Loucy (cell line): Measurements from ENCODE around the gene CEBPB.

Experiments used
- H2AFZ ChIP-seq: fragments of 200-600 bp; sonication (generic); 2 replicates; pipeline ENCODE4 v1.6.0; 2016; ENCODE audit warnings: antibody characterized with exemption, mild to moderate bottlenecking, low read length, moderate library complexity
- H3F3A ChIP-seq: fragments of 200-600 bp; 2 replicates; pipeline ENCODE4 v1.6.0; 2016; ENCODE audit warnings: antibody characterized with exemption, low read depth, mild to moderate bottlenecking
- H3K27me3 ChIP-seq: fragments of 200-600 bp; sonication (generic); 2 replicates; pipeline ENCODE4 v1.6.1; 2014; ENCODE audit warnings: low read length, mild to moderate bottlenecking; ENCODE audit not compliant: insufficient read depth, poor library complexity, severe bottlenecking
- H3K36me3 ChIP-seq: fragments of 200-600 bp; sonication (generic); 2 replicates; pipeline ENCODE4 v1.6.1; 2016; ENCODE audit warnings: low read length; ENCODE audit not compliant: insufficient read depth
- H3K4me1 ChIP-seq: fragments of 200-600 bp; sonication (generic); 2 replicates; pipeline ENCODE4 v1.5.1; 2014; ENCODE audit warnings: low read length, mild to moderate bottlenecking; ENCODE audit not compliant: insufficient read depth, poor library complexity, severe bottlenecking
- H3K4me2 ChIP-seq: fragments of 200-600 bp; sonication (generic); 2 replicates; pipeline ENCODE4 v1.6.0; 2014; ENCODE audit warnings: antibody characterized with exemption, low read length, low read depth, mild to moderate bottlenecking; ENCODE audit not compliant: poor library complexity, severe bottlenecking
- H3K4me3 ChIP-seq: fragments of 200-600 bp; sonication (generic); 2 replicates; pipeline ENCODE4 v1.5.1; 2014; ENCODE audit warnings: low read length, mild to moderate bottlenecking, mixed read lengths; ENCODE audit not compliant: poor library complexity, severe bottlenecking
- H3K79me2 ChIP-seq: fragments of 200-600 bp; sonication (generic); 2 replicates; pipeline ENCODE4 v1.6.1; 2014; ENCODE audit warnings: low read length; ENCODE audit not compliant: insufficient read depth
- H3K9ac ChIP-seq: fragments of 200-600 bp; sonication (generic); 2 replicates; pipeline ENCODE4 v1.6.0; 2014; ENCODE audit warnings: mild to moderate bottlenecking, low read depth, low read length, moderate library complexity; ENCODE audit not compliant: poor library complexity, severe bottlenecking
- H3K9me2 ChIP-seq: fragments of 200-600 bp; sonication (generic); replicated peaks from 2 replicates; pipeline ENCODE4 v1.6.1; 2016; ENCODE audit warnings: low read depth, low read length, mixed read lengths
- H3K9me3 ChIP-seq: fragments of 200-600 bp; sonication (generic); 2 replicates; pipeline ENCODE4 v1.6.1; 2014; ENCODE audit warnings: mild to moderate bottlenecking, antibody characterized with exemption, low read length, low read depth; ENCODE audit not compliant: insufficient read depth
- H4K20me1 ChIP-seq: fragments of 200-600 bp; sonication (generic); 2 replicates; pipeline ENCODE4 v1.6.0; 2014; ENCODE audit warnings: antibody characterized with exemption, low read length, mild to moderate bottlenecking; ENCODE audit not compliant: insufficient read depth, poor library complexity, severe bottlenecking
- CTCF ChIP-seq: fragments of 200-600 bp; sonication (generic); conservative IDR thresholded peaks from 2 replicates; pipeline ENCODE4 v1.5.1; 2014; ENCODE audit warnings: mild to moderate bottlenecking, antibody characterized with exemption, low read length
- EZH2phosphoT487 ChIP-seq: fragments of 200-600 bp; IDR thresholded peaks from 2 replicates; pipeline ENCODE4 v1.6.1; 2018; ENCODE audit warnings: antibody characterized with exemption, mild to moderate bottlenecking, moderate library complexity, borderline replicate concordance

CEBPB gene

GRCh38 chr20:50190251-50191064 lies at the start of gene CEBPB:
Gene CEBPB, plus strand, starts transcription at chr20:50190830. Its CDS starts 204 bp downstream, at chr20:50191034.
- Histone ChIP-seq H3K9ac (peak within 1 kb of the TSS; percentile 95), H2AFZ (peak within 1 kb of the TSS; percentile 89; the same call in 1 of the 2 replicates), H3K79me2 (peaks cover 20% of the 10 kb centered on the region), H3K4me1 (peaks cover 15% of the 10 kb centered on the region), H3K4me2 (peak within 1 kb of the TSS; percentile 99), H3K36me3 (no peaks in the 10 kb centered on the region), H3K4me3 (peak within 1 kb of the TSS; percentile 97), H3K27me3 (no peaks in the 10 kb centered on the region), H3K9me3 (no peaks in the 10 kb centered on the region), H4K20me1 (peaks cover 13% of the 10 kb centered on the region), H3F3A (no peaks in the 10 kb centered on the region), H3K9me2 (no peaks in the 10 kb centered on the region)
- TF ChIP-seq CTCF (peak; percentile 67), EZH2phosphoT487 (no peak)

GRCh38 chr20:50141018-50141675 lies 49.5 kb upstream of the CEBPB start:
- H2AFZ ChIP-seq: no peak overlapping the region
- no peak for TF ChIP-seq CTCF
- TF ChIP-seq EZH2phosphoT487: no peak
- H3K9me3 ChIP-seq: no peaks in the 10 kb centered on the region
- peaks cover 15% of the 10 kb centered on the region for H4K20me1 ChIP-seq
- no peak overlapping the region for H3K4me3 ChIP-seq
- H3K79me2 ChIP-seq: peaks cover 78% of the 10 kb centered on the region
- no peaks in the 10 kb centered on the region for H3K27me3 ChIP-seq
- peaks cover 61% of the 10 kb centered on the region; the same call in 1 of the 2 replicates for H3K36me3 ChIP-seq
- no peak overlapping the region for H3K4me2 ChIP-seq
- H3K4me1 ChIP-seq: peaks cover 6% of the 10 kb centered on the region
- no peak overlapping the region for H3K9ac ChIP-seq
- no peaks in the 10 kb centered on the region for H3K9me2 ChIP-seq
- no peaks in the 10 kb centered on the region for H3F3A ChIP-seq

GRCh38 chr20:50141811-50142561 lies 48.6 kb upstream of the CEBPB start:
- TF ChIP-seq CTCF (no peak), EZH2phosphoT487 (no peak)
- Histone ChIP-seq H3K4me3 (no peak overlapping the region), H3K36me3 (peaks cover 55% of the 10 kb centered on the region; the same call in 1 of the 2 replicates), H3K79me2 (peaks cover 82% of the 10 kb centered on the region), H3K4me2 (no peak overlapping the region), H3K9me3 (no peaks in the 10 kb centered on the region), H3K9ac (no peak overlapping the region), H3K9me2 (no peaks in the 10 kb centered on the region), H2AFZ (no peak overlapping the region), H3K27me3 (no peaks in the 10 kb centered on the region), H3K4me1 (peaks cover 13% of the 10 kb centered on the region), H4K20me1 (peaks cover 19% of the 10 kb centered on the region), H3F3A (no peaks in the 10 kb centered on the region)
